Suprapubic skin (tissue), 4 donors: ENCODE results near the gene MTRF1L. TPM values are rescaled to one million over a fixed set of nuclear protein-coding genes. Genes with fewer than 3 reads are reported as not detected.
A peak's percentile ranks its signal among the peaks of the same experiment; 100 is the strongest.

Source experiments
- DNase-seq, 2 donors: peaks; one replicate each; pipeline ENCODE4 v3.0.0-alpha.2; 2019; ENCODE audit warnings: low spot score in 2 of 2
- H3K27ac ChIP-seq: fragments of 200-600 bp; sonication (generic); one replicate; pipeline ENCODE4 v1.5.1; 2019
- H3K27me3 ChIP-seq: fragments of 200-600 bp; sonication (generic); one replicate; pipeline ENCODE4 v1.5.1; 2019
- H3K36me3 ChIP-seq: fragments of 200-600 bp; sonication (generic); one replicate; pipeline ENCODE4 v1.5.1; 2019
- H3K4me1 ChIP-seq: fragments of 200-600 bp; sonication (generic); one replicate; pipeline ENCODE4 v1.5.1; 2019
- H3K4me3 ChIP-seq: fragments of 200-600 bp; sonication (generic); one replicate; pipeline ENCODE4 v1.5.1; 2019; ENCODE audit warnings: mild to moderate bottlenecking
- H3K9me3 ChIP-seq: fragments of 200-600 bp; sonication (generic); one replicate; pipeline ENCODE4 v1.5.1; 2019
- EP300 ChIP-seq: sonication (generic); formaldehyde crosslinking; IDR thresholded peaks from one replicate; pipeline ENCODE4 v1.6.1; 2017; ENCODE audit warnings: antibody characterized with exemption
- POLR2A ChIP-seq, 2 donors: fragments of 450-650 bp; IDR thresholded peaks; one replicate each; pipeline ENCODE4 v1.6.1; 2017; ENCODE audit warnings: antibody characterized with exemption in 2 of 2, mild to moderate bottlenecking in 2 of 2, moderate library complexity in 2 of 2
- POLR2AphosphoS5 ChIP-seq, 3 donors: sonication (generic); formaldehyde crosslinking; IDR thresholded peaks; one replicate each; pipeline ENCODE4 v1.6.1; 2017; ENCODE audit warnings: antibody characterized with exemption in 3 of 3
- WGBS: methylation state at CpG from one replicate; pipeline ENCODE4 v1.1.5; 2018; 5-methylcytosine and 5-hydroxymethylcytosine counted together
- total RNA-seq, 4 donors: library from RNA; depleted of rRNA; stranded (reverse); fragments of >200 nt; gene quantifications; one replicate each; pipeline ENCODE4 v1.1.0, GENCODE V29; 2016
- TF ChIP-seq, protein P1 (sequence below), 2 donors: fragments of 200-600 bp in 1 of 2; fragments of 450-650 bp in 1 of 2; sonication (generic) in 1 of 2; IDR thresholded peaks; one replicate each; pipeline ENCODE4 v1.5.1; 2016 to 2019; ENCODE audit warnings: antibody characterized with exemption in 2 of 2, mild to moderate bottlenecking in 1 of 2, moderate library complexity in 1 of 2

Gene MTRF1L
- total RNA-seq, 4 donors from 2014 or later, result 10.7 to 16.5 (median 12.3) TPM

DNA sequence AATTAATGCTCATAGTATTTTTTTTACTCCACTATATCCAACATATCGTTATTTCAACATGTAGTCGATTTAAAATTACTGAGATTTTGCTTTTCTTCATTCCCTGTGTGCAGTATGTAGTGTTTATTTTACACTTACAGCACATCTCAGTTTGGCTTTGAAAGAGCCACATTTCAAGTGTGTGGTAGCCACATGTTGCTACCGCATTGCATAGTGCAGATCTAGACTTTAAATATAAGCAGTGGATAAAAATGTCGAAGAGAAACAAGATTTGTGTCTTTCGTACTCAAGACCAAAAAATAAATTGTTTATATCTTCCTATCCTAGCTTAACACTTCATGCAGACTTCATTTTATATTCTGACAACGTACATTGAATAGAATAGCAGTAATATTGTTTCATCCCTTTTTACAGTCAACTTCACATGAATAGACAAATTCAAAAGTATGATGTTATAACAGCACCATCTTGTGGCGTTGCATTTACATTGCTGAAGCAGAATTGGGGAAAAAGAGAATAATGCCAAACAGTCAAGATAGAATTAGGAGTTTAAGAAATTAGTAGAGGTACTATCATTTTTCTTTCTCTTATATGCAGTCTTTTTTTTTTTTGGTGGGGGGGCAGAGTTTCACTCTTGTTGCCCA is 49.5 kb downstream of the MTRF1L start:
- TF ChIP-seq EP300 (no peak), POLR2AphosphoS5 (IDR thresholded peaks at IDR 0.05) (no peak), POLR2A (IDR thresholded peaks at IDR 0.05) (no peak)
- TF ChIP-seq, protein P1, sequence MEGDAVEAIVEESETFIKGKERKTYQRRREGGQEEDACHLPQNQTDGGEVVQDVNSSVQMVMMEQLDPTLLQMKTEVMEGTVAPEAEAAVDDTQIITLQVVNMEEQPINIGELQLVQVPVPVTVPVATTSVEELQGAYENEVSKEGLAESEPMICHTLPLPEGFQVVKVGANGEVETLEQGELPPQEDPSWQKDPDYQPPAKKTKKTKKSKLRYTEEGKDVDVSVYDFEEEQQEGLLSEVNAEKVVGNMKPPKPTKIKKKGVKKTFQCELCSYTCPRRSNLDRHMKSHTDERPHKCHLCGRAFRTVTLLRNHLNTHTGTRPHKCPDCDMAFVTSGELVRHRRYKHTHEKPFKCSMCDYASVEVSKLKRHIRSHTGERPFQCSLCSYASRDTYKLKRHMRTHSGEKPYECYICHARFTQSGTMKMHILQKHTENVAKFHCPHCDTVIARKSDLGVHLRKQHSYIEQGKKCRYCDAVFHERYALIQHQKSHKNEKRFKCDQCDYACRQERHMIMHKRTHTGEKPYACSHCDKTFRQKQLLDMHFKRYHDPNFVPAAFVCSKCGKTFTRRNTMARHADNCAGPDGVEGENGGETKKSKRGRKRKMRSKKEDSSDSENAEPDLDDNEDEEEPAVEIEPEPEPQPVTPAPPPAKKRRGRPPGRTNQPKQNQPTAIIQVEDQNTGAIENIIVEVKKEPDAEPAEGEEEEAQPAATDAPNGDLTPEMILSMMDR (IDR thresholded peaks at IDR 0.05), result no peak
- WGBS, result 49% methylated on average over 7 of the region's 7 CpGs
- no peaks in the 10 kb centered on the region for H3K36me3 ChIP-seq
- DNase-seq, result no peak
- H3K9me3 ChIP-seq, result no peaks in the 10 kb centered on the region
- H3K27ac ChIP-seq, result no peak overlapping the region
- no peak overlapping the region for H3K4me3 ChIP-seq
- H3K4me1 ChIP-seq, result peaks cover 5% of the 10 kb centered on the region
- peaks cover 5% of the 10 kb centered on the region for H3K27me3 ChIP-seq

DNA sequence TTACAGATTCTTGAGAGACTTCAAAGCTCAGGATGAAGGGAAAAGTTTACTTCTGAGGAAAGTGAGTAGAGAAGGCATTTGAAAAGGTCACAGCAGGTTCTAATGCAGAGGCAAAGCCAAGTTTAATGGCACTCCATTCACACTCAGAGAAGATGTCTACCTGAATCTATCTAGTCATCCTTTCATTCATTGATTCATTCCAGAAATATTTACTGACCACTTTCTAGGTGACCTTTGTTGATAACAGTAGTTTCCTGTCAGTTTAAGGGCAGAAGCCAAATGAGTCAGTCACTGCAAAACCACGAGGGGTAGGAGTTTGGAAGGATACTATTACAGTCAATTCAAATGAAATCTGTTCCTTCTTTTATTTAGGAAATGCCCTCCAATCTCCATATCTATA is 50.5 kb downstream of the MTRF1L start:
- 17% methylated on average over 1 of the region's 1 CpG for WGBS

DNA sequence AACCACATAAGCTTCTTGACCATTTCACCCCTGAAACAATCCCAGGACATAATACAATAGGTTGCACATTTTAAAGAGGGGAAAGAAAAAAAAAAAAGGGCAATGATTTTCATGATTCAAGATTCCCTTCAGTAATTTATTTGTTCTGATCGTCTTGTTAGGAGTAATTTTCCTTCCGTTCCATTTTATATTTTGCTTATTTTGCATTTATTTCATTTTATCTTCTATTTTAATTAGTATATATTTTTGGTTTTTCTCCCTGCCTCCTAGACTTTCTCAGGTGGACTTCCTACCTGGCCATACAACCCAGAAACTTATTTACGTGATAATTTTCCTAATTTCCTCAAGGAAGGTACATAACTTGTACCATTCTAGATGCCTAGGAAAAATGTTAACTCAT is 52.3 kb downstream of the MTRF1L start:
- TF ChIP-seq POLR2A (IDR thresholded peaks at IDR 0.05) (no peak), EP300 (no peak), POLR2AphosphoS5 (IDR thresholded peaks at IDR 0.05) (no peak)
- TF ChIP-seq, protein P1 (IDR thresholded peaks at IDR 0.05), result no peak
- no peak overlapping the region for H3K27ac ChIP-seq
- 88% methylated on average over 3 of the region's 3 CpGs for WGBS
- H3K36me3 ChIP-seq, result no peaks in the 10 kb centered on the region
- H3K9me3 ChIP-seq, result no peaks in the 10 kb centered on the region
- H3K27me3 ChIP-seq, result peaks cover 5% of the 10 kb centered on the region
- DNase-seq, result no peak
- H3K4me1 ChIP-seq, result peaks cover 6% of the 10 kb centered on the region
- H3K4me3 ChIP-seq, result no peak overlapping the region

More for the DNA sequence above, 50.5 kb downstream of the MTRF1L start:
- H3K4me3 ChIP-seq, result no peak overlapping the region
- no peak for DNase-seq
- H3K27me3 ChIP-seq, result peaks cover 5% of the 10 kb centered on the region
- no peak overlapping the region for H3K27ac ChIP-seq
- peaks cover 6% of the 10 kb centered on the region for H3K4me1 ChIP-seq
- H3K36me3 ChIP-seq, result no peaks in the 10 kb centered on the region
- TF ChIP-seq, protein P1 (IDR thresholded peaks at IDR 0.05), result no peak
- TF ChIP-seq POLR2AphosphoS5 (IDR thresholded peaks at IDR 0.05) (no peak), EP300 (no peak), POLR2A (IDR thresholded peaks at IDR 0.05) (no peak)
- no peaks in the 10 kb centered on the region for H3K9me3 ChIP-seq

DNA sequence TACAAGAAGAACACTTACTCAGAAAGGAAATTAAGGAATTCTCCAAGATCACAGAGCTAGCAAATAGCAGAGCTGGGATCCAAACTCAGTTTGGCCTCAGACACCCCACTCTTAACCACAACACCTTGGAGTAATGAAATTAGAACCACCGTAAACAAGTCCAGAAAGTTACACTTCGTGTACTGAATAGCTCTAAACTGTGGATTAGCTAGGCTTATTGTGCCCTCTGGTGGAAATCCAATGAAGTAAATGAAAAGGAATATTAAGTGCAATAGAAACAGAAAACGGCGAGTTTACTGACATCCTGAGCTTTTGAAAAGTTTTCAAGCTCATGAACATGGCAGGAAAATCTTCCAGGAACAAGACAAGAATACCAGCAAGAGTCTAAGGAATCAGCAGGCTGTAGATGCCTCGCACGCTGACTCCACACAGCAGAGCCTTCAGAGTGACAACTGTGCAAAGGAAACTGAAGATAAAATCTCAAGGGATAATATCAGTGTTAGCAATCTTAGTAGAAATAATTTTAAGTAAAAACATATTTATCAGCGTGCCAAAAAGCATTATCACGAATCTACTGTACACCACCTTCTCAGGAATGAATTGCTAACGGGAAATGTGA is 54.2 kb downstream of the MTRF1L start:
- no peak for TF ChIP-seq POLR2A (IDR thresholded peaks at IDR 0.05)
- TF ChIP-seq, protein P1 (IDR thresholded peaks at IDR 0.05), result peak; percentile 36 to 44
- Histone ChIP-seq H3K4me3 (no peak overlapping the region), H3K27me3 (peaks cover 5% of the 10 kb centered on the region), H3K4me1 (peaks cover 6% of the 10 kb centered on the region), H3K36me3 (no peaks in the 10 kb centered on the region), H3K9me3 (no peaks in the 10 kb centered on the region), H3K27ac (no peak overlapping the region)
- 18% methylated on average over 9 of the region's 9 CpGs for WGBS
- no peak for DNase-seq

DNA sequence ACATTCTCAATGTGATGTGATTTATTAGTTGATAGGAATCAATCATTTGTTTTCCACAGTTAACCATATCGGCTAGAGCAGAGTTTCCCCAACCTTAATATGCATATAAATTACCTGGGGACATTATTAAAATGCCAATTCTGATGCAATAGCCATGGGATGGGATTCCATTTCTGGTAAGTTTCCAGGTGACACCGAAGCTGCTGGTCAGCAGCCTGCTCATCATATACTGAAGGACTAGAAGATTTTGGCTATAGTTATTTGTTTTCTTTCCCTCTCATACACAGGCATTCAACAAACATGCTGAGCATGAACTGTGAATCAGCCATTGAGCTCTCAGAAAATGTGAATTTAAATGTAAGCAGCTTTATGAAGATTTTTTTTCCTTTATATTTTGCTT is 55.5 kb downstream of the MTRF1L start:
- H3K27ac ChIP-seq, result no peak overlapping the region
- peaks cover 5% of the 10 kb centered on the region for H3K27me3 ChIP-seq
- H3K4me3 ChIP-seq, result no peak overlapping the region
- TF ChIP-seq EP300 (no peak), POLR2A (IDR thresholded peaks at IDR 0.05) (no peak), POLR2AphosphoS5 (IDR thresholded peaks at IDR 0.05) (no peak)
- TF ChIP-seq, protein P1 (IDR thresholded peaks at IDR 0.05), result no peak
- no peaks in the 10 kb centered on the region for H3K9me3 ChIP-seq
- no peaks in the 10 kb centered on the region for H3K36me3 ChIP-seq
- 40% methylated on average over 2 of the region's 2 CpGs for WGBS
- no peak for DNase-seq
- peaks cover 6% of the 10 kb centered on the region for H3K4me1 ChIP-seq
